ENCODE data around the gene RBM28. TPM values are rescaled to one million over a fixed set of nuclear protein-coding genes. Genes with fewer than 3 reads are reported as not detected.

Gene RBM28
- total RNA-seq, 1 donor from 2014 or later = 54.4 TPM

- ATAC-seq (ENCODE audit: low read depth) (no peak), DNase-seq (no peak)
- peaks cover 48% of the 10 kb centered on the region for H3K27me3 Mint-ChIP-seq
- no peak overlapping the region for H3K4me3 Mint-ChIP-seq
- H3K4me1 Mint-ChIP-seq = peaks cover 15% of the 10 kb centered on the region
- intact Hi-C loops (cut with micrococcal nuclease) = no loop called here
- TF ChIP-seq, protein P1, sequence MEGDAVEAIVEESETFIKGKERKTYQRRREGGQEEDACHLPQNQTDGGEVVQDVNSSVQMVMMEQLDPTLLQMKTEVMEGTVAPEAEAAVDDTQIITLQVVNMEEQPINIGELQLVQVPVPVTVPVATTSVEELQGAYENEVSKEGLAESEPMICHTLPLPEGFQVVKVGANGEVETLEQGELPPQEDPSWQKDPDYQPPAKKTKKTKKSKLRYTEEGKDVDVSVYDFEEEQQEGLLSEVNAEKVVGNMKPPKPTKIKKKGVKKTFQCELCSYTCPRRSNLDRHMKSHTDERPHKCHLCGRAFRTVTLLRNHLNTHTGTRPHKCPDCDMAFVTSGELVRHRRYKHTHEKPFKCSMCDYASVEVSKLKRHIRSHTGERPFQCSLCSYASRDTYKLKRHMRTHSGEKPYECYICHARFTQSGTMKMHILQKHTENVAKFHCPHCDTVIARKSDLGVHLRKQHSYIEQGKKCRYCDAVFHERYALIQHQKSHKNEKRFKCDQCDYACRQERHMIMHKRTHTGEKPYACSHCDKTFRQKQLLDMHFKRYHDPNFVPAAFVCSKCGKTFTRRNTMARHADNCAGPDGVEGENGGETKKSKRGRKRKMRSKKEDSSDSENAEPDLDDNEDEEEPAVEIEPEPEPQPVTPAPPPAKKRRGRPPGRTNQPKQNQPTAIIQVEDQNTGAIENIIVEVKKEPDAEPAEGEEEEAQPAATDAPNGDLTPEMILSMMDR (IDR thresholded peaks at IDR 0.05) = no peak
- no peaks in the 10 kb centered on the region for H3K9me3 Mint-ChIP-seq
- no peaks in the 10 kb centered on the region for H3K36me3 Mint-ChIP-seq (ENCODE audit: low read depth)
- ChIA-PET CTCF (no interaction called here), POLR2A (no interaction called here)
- H3K27ac Mint-ChIP-seq = no peak overlapping the region
Observed at GRCh38 chr7:128359336-128359735, 15.6 kb upstream of the RBM28 start.

DNA sequence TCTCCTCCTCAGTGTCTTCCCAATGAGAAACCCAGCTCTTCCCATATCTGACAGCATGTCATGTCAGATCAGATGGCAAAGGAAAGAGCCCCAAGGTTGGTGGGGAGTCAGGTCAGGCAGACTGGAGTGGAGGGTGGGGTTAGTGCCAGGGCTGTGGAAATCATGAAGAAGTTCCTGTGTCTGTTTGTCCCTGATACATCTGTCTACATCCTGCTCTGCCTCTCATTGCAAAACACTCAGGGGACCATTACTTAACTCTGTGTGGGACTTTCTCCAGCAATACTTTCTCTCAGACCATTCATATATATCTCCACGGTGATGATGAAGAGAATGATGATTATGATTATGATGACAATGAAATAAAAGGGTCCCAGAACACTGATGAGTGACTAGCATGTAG lies 14.5 kb upstream of the RBM28 start:
- no peak overlapping the region for H3K4me3 Mint-ChIP-seq
- H3K9me3 Mint-ChIP-seq = no peaks in the 10 kb centered on the region
- TF ChIP-seq, protein P1 (IDR thresholded peaks at IDR 0.05) = no peak
- CTCF ChIA-PET = no interaction called here
- peaks cover 50% of the 10 kb centered on the region for H3K27me3 Mint-ChIP-seq
- intact Hi-C loops (cut with micrococcal nuclease) = no loop called here
- POLR2A ChIA-PET = no interaction called here
- H3K27ac Mint-ChIP-seq = no peak overlapping the region
- H3K36me3 Mint-ChIP-seq (ENCODE audit: low read depth) = no peaks in the 10 kb centered on the region
- peaks cover 15% of the 10 kb centered on the region for H3K4me1 Mint-ChIP-seq
- ATAC-seq (ENCODE audit: low read depth) = no peak
- no peak for DNase-seq

DNA sequence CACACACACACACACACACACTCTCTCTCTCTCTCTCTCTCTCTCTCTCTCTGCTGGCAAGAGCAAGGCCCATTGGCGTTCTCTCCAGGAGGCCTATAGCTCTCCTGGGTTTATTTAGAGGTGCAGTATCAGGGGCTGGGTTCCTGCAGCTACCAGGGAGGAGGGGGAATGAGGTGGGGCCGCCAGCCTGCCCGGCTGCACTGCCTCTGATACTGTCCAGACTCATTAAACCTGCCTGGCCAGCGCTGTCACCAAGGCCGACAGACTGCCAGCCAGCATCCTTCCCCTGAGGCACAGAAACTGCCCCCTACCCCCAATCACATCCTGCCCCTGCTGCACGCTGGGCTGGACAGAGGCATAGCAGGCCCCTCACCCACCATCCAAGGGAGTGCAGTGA lies 13.5 kb upstream of the RBM28 start:
- H3K4me1 Mint-ChIP-seq = peaks cover 16% of the 10 kb centered on the region
- DNase-seq (no peak), ATAC-seq (ENCODE audit: low read depth) (no peak)
- intact Hi-C loops (cut with micrococcal nuclease) = no loop called here
- no peak overlapping the region for H3K27ac Mint-ChIP-seq
- POLR2A ChIA-PET = no interaction called here
- H3K9me3 Mint-ChIP-seq = no peaks in the 10 kb centered on the region
- TF ChIP-seq, protein P1 (IDR thresholded peaks at IDR 0.05) = no peak
- peaks cover 48% of the 10 kb centered on the region for H3K27me3 Mint-ChIP-seq
- CTCF ChIA-PET = no interaction called here
- no peak overlapping the region for H3K4me3 Mint-ChIP-seq
- no peaks in the 10 kb centered on the region for H3K36me3 Mint-ChIP-seq (ENCODE audit: low read depth)

GRCh38 chr7:128356546-128357216 lies 13.0 kb upstream of the RBM28 start:
- ATAC-seq (ENCODE audit: low read depth) = no peak
- Mint-ChIP-seq H3K36me3 (ENCODE audit: low read depth) (no peaks in the 10 kb centered on the region), H3K27ac (no peak overlapping the region), H3K9me3 (no peaks in the 10 kb centered on the region), H3K4me1 (peaks cover 11% of the 10 kb centered on the region), H3K27me3 (peaks cover 43% of the 10 kb centered on the region), H3K4me3 (no peak overlapping the region)
- DNase-seq = no peak
- ChIA-PET POLR2A (no interaction called here), CTCF (no interaction called here)
- intact Hi-C loops (cut with micrococcal nuclease) = no loop called here
- TF ChIP-seq, protein P1 (IDR thresholded peaks at IDR 0.05) = no peak

DNA sequence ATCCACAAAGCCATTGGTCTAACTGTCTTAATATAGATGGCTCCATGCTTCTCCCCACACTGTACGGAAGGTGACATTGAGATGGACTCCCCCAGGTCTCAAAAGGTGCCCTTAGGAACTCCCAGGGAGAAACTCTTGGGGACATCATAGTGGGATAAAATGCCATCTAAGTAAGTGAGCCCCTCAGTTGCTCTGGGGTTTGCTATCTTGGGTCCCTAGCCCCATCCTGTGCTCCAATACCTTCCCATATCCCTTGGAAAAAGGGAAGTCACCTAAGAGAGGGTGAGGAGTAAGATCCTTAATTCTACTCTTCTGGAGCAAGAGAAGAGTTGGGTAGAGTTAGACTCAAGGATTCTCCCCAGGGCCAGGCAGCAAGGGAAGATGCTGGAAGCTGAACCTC lies 9.9 kb upstream of the RBM28 start:
- H3K4me3 Mint-ChIP-seq = no peak overlapping the region
- DNase-seq (no peak), ATAC-seq (ENCODE audit: low read depth) (no peak)
- intact Hi-C loops (cut with micrococcal nuclease) = no loop called here
- TF ChIP-seq, protein P1 (IDR thresholded peaks at IDR 0.05) = no peak
- H3K36me3 Mint-ChIP-seq (ENCODE audit: low read depth) = no peaks in the 10 kb centered on the region
- H3K27ac Mint-ChIP-seq = no peak overlapping the region
- ChIA-PET CTCF (no interaction called here), POLR2A (interaction anchor here (0.6 kb wide), 1 partner anchor 11 kb away, joined by 7 read pairs; no protein-coding TSS in a partner anchor)
- peaks cover 39% of the 10 kb centered on the region for H3K27me3 Mint-ChIP-seq
- peaks cover 6% of the 10 kb centered on the region for H3K4me1 Mint-ChIP-seq
- H3K9me3 Mint-ChIP-seq = no peaks in the 10 kb centered on the region
